Measurements from ENCODE around the gene MEOX1. TPM values are rescaled to one million over a fixed set of nuclear protein-coding genes. Genes with fewer than 3 reads are reported as not detected.

MEOX1 gene
- total and polyA plus RNA-seq, 4 donors = 0.26 to 1.2 (median 0.70) TPM

GRCh38 chr17:43694081-43694870 is 32.6 kb upstream of the MEOX1 start:
- DNase-seq (peak; percentile 80 to 84 (median 83)), ATAC-seq (ENCODE audit: insufficient read depth, low FRiP score) (no peak)
- peaks cover 0 to 9% (median 0%) of the 10 kb centered on the region in 5 donors for H3K4me1 ChIP-seq (ENCODE audit: control insufficient read depth in 5 of 5, insufficient read depth in 5 of 5, low read length in 5 of 5)
- no peaks in the 10 kb centered on the region for H3K27me3 ChIP-seq (ENCODE audit: control insufficient read depth in 3 of 3, insufficient read depth in 3 of 3, low read length in 2 of 3)
- 30 to 32% methylated on average over 11 of the region's 11 CpGs for WGBS, 2 donors
- TF ChIP-seq CTCF (IDR thresholded peaks at IDR 0.05; ENCODE audit: control extremely low read depth, extremely low read depth) = peak; percentile 94
- no peaks in the 10 kb centered on the region for H3K36me3 ChIP-seq (ENCODE audit: control insufficient read depth in 4 of 4, insufficient read depth in 4 of 4, low read length in 4 of 4)
- H3K9me3 ChIP-seq (ENCODE audit: control insufficient read depth in 4 of 4, insufficient read depth in 3 of 4, low read length in 3 of 4) = peaks cover 0 to 2% (median 0%) of the 10 kb centered on the region in 4 donors
- no peak overlapping the region for H3K9ac ChIP-seq (ENCODE audit: insufficient read depth in 1 of 2, low read length in 2 of 2)
- no peak overlapping the region for H3K4me3 ChIP-seq
- H3K27ac ChIP-seq (ENCODE audit: low read depth in 1 of 2, low read length in 1 of 2) = no peak overlapping the region

GRCh38 chr17:43691317-43691693 is 29.6 kb upstream of the MEOX1 start:
- no peak overlapping the region for H3K27ac ChIP-seq (ENCODE audit: low read depth in 1 of 2, low read length in 1 of 2)
- no peak overlapping the region for H3K4me3 ChIP-seq
- no peak for TF ChIP-seq CTCF (IDR thresholded peaks at IDR 0.05; ENCODE audit: control extremely low read depth, extremely low read depth)
- no peaks in the 10 kb centered on the region for H3K36me3 ChIP-seq (ENCODE audit: control insufficient read depth in 4 of 4, insufficient read depth in 4 of 4, low read length in 4 of 4)
- no peak overlapping the region for H3K9ac ChIP-seq (ENCODE audit: insufficient read depth in 1 of 2, low read length in 2 of 2)
- WGBS, 2 donors = 79 to 83% methylated on average over 6 of the region's 6 CpGs
- H3K27me3 ChIP-seq (ENCODE audit: control insufficient read depth in 3 of 3, insufficient read depth in 3 of 3, low read length in 2 of 3) = no peaks in the 10 kb centered on the region
- DNase-seq (no peak), ATAC-seq (ENCODE audit: insufficient read depth, low FRiP score) (no peak)
- H3K4me1 ChIP-seq (ENCODE audit: control insufficient read depth in 5 of 5, insufficient read depth in 5 of 5, low read length in 5 of 5) = peaks cover 0 to 4% (median 0%) of the 10 kb centered on the region in 5 donors
- H3K9me3 ChIP-seq (ENCODE audit: control insufficient read depth in 4 of 4, insufficient read depth in 3 of 4, low read length in 3 of 4) = no peaks in the 10 kb centered on the region

GRCh38 chr17:43690624-43691316 is 29.0 kb upstream of the MEOX1 start:
- no peaks in the 10 kb centered on the region for H3K36me3 ChIP-seq (ENCODE audit: control insufficient read depth in 4 of 4, insufficient read depth in 4 of 4, low read length in 4 of 4)
- no peak for ATAC-seq (ENCODE audit: insufficient read depth, low FRiP score)
- no peak overlapping the region for H3K27ac ChIP-seq (ENCODE audit: low read depth in 1 of 2, low read length in 1 of 2)
- DNase-seq = no peak
- H3K4me3 ChIP-seq = no peak overlapping the region
- WGBS, 2 donors = 79 to 80% methylated on average over 9 of the region's 9 CpGs
- TF ChIP-seq CTCF (IDR thresholded peaks at IDR 0.05; ENCODE audit: control extremely low read depth, extremely low read depth) = no peak
- H3K9me3 ChIP-seq (ENCODE audit: control insufficient read depth in 4 of 4, insufficient read depth in 3 of 4, low read length in 3 of 4) = no peaks in the 10 kb centered on the region
- no peaks in the 10 kb centered on the region for H3K4me1 ChIP-seq (ENCODE audit: control insufficient read depth in 5 of 5, insufficient read depth in 5 of 5, low read length in 5 of 5)
- no peak overlapping the region for H3K9ac ChIP-seq (ENCODE audit: insufficient read depth in 1 of 2, low read length in 2 of 2)
- no peaks in the 10 kb centered on the region for H3K27me3 ChIP-seq (ENCODE audit: control insufficient read depth in 3 of 3, insufficient read depth in 3 of 3, low read length in 2 of 3)
